Measurements from ENCODE around the gene HSD17B12. TPM values are rescaled to one million over a fixed set of nuclear protein-coding genes. Genes with fewer than 3 reads are reported as not detected.

The HSD17B12 gene
- total and polyA plus RNA-seq, 2 of the 4 experiments (the other 2 are of a cell fraction), result 38.0 to 44.6 TPM

GRCh38 chr11:43852057-43852636 lies 171.6 kb downstream of the HSD17B12 start:
- Histone ChIP-seq H2BK20ac (ENCODE audit: low read depth, low read length) (no peak overlapping the region), H3K56ac (ENCODE audit: extremely low read depth, insufficient read depth, low read length) (no peak overlapping the region), H3K4me3 (ENCODE audit: insufficient read depth, low read depth, low read length) (no peak overlapping the region), H4K91ac (ENCODE audit: insufficient read depth, low read depth, low read length) (no peak overlapping the region), H3K9ac (ENCODE audit: low read depth, low read length) (no peak overlapping the region), H2AK9ac (replicated peaks; ENCODE audit: low read depth, low read length, poor library complexity) (no peak overlapping the region), H2AFZ (replicated peaks; ENCODE audit: low read length, poor library complexity) (no peak overlapping the region), H3K4me2 (ENCODE audit: low read depth, low read length) (no peak overlapping the region), H2BK15ac (ENCODE audit: low read depth, low read length) (no peak overlapping the region), H2BK5ac (ENCODE audit: low read depth, low read length, poor library complexity, severe bottlenecking) (no peak overlapping the region), H3K14ac (replicated peaks; ENCODE audit: low read depth, low read length) (no peak overlapping the region), H3K18ac (ENCODE audit: low read depth, low read length) (no peak overlapping the region), H2AK5ac (ENCODE audit: low read depth, low read length) (no peak overlapping the region), H4K20me1 (ENCODE audit: insufficient read depth, low read length) (no peaks in the 10 kb centered on the region), H3K27ac (ENCODE audit: insufficient read depth, low read length) (no peak overlapping the region), H3K4me1 (ENCODE audit: control insufficient read depth, insufficient read depth, low read length) (no peaks in the 10 kb centered on the region), H3K4ac (ENCODE audit: low read depth, low read length) (no peak overlapping the region), H3K23ac (ENCODE audit: low read depth, low read length) (no peak overlapping the region), H3K9me1 (ENCODE audit: insufficient read depth, low read length) (no peaks in the 10 kb centered on the region), H3K36me3 (ENCODE audit: control insufficient read depth, insufficient read depth, low read length) (peaks cover 1% of the 10 kb centered on the region; the same call in 1 of the 2 replicates), H3K9me3 (ENCODE audit: control insufficient read depth, insufficient read depth, low read length) (no peaks in the 10 kb centered on the region), H2BK120ac (ENCODE audit: low read depth, low read length) (no peak overlapping the region), H4K8ac (ENCODE audit: low read depth in 2 of 2, low read length in 2 of 2) (no peak overlapping the region), H4K5ac (ENCODE audit: low read depth, low read length) (no peak overlapping the region), H3K79me1 (ENCODE audit: low read depth in 1 of 2, low read length in 2 of 2) (no peaks in the 10 kb centered on the region), H3K27me3 (ENCODE audit: control insufficient read depth, insufficient read depth, low read length) (no peaks in the 10 kb centered on the region)
- in situ Hi-C loops (cut with MboI; ENCODE audit: low sequenced_read_pairs), result no loop called here
- no CpG with 5 or more reads among the region's 4 CpGs for WGBS, 2 experiments (ENCODE audit: extremely low coverage in 2 of 2, insufficient read length in 1 of 2)
- TF ChIP-seq RAD21 (IDR thresholded peaks at IDR 0.05; ENCODE audit: low read length) (peak; percentile 96), SMC3 (IDR thresholded peaks at IDR 0.05; ENCODE audit: low read depth, low read length) (peak; percentile 92), CTCF (conservative IDR thresholded peaks at IDR 0.05; ENCODE audit: low read depth, low read length) (peak; percentile 92)
- TF ChIP-seq, protein P1, sequence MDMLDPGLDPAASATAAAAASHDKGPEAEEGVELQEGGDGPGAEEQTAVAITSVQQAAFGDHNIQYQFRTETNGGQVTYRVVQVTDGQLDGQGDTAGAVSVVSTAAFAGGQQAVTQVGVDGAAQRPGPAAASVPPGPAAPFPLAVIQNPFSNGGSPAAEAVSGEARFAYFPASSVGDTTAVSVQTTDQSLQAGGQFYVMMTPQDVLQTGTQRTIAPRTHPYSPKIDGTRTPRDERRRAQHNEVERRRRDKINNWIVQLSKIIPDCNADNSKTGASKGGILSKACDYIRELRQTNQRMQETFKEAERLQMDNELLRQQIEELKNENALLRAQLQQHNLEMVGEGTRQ (IDR thresholded peaks at IDR 0.05; ENCODE audit: low read depth, low read length), result no peak
- no TSS peak for BruUV-seq (replicated peaks)
- ChIA-PET POLR2A (ENCODE audit: unreplicated experiment) (no interaction called here), CTCF (interaction anchor here (0.6 to 1.8 kb wide), 18 partner anchors 10 to 349 kb away, joined by 3 to 26 read pairs (median 4); no protein-coding TSS in a partner anchor)
- ATAC-seq (ENCODE audit: low read depth), result peak; percentile 100
- peak; percentile 88 for DNase-seq
- dilution Hi-C loops (cut with HindIII; ENCODE audit: low sequenced_read_pairs, unreplicated experiment), result no loop called here
- intact Hi-C loops (cut with micrococcal nuclease), result loop anchor here (1.0 to 10.0 kb wide), 7 partner anchors 27 to 435 kb away; no protein-coding TSS in a partner anchor

All from IMR-90 (cell line).